ENCODE data around the gene RFNG.

DNA sequence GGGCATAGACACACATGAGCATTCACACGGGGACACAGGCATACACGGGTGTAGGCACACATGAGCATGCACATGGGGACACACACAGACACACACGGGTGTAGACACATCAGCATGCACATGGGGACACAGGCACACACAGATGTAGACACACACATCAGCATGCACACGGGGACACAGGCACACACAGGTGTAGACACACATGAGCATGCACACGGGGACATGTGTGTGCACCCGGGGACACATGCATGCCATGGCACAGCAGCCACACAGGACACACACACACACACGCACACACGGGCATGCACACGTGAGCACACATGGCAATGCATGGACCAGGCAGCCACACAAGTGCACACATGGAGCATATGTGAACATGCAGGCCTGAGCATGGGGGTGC is 9.0 kb downstream of the RFNG start:
- TF ChIP-seq EZH2 (IDR thresholded peaks at IDR 0.05) = no peak
- TF ChIP-seq POLR2AphosphoS5 (IDR thresholded peaks at IDR 0.05; ENCODE audit: borderline replicate concordance, low read depth, low read length) = no peak

All from SK-N-MC (cell line).